ENCODE data around the gene SLC22A17. TPM values are rescaled to one million over a fixed set of nuclear protein-coding genes. Genes with fewer than 3 reads are reported as not detected.

The SLC22A17 gene
- polyA plus RNA-seq, 4 donors: 56.7 to 74.4 (median 61.3) TPM

DNA sequence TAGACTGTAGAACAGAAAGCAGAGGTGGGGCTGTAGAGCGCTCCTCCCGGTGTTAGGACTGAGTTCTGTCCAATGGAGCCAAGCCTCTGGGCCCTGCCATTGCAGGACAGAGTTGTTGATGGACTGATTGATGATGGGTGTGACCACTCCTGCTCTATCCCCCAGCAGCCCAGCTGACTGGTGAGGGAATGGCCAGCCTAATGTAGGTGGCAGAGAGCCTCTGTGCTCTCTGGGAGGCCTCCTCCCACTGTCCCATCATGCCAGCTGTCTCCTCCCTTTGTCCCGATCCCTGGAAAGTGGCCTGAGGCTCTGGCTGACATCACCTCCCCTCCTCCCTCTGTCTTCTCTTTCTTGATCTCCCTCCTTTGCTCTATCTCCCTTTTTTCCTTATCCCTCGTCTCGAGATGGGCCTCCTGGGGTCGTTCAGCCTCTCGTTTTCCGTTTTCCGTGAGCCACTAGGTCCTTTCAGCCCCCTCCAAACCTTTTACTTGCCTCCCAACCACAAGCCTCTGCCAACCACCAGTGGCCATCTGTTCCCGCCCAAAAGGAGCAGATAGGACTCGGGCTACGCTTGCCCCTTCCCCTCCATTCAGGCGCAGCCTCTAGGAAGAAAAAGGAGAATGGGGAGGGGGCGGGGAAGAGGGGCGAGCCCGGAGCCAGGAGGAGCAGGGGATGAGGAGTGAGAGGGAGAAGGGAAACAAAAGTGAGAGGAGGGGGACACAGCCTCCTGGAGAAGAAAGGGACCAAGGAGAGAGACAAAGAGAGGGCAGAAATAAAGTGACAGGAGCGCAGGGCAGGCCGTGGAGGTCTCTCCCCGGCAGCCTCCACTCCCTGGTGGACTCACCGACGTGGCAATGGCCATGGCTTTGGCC is 11.7 kb upstream of the SLC22A17 start:
- peak in 1 of 4 donors; percentile 21 for DNase-seq (ENCODE audit: low read depth in 4 of 4, low spot score in 3 of 4)

DNA sequence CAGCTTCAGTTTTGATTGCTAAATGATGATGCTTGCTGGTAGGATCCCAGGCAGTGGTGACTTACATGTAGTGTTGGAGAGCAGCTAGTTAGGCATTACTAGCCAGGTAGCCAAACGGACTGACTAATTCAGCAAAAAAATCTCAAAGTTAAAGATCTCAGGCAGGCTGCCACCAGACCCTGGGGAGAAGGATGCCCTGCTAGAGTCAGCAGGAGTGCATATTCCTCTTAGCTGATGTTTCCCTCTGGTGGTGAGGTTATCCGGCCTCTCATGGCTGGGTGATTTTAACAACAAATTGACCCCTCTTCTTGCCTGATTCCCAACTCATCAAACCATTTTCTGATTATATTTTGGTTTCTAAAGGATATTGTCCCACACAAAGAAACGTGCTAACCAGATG is 9.5 kb upstream of the SLC22A17 start:
- no peak for DNase-seq (ENCODE audit: low read depth in 4 of 4, low spot score in 3 of 4)

DNA sequence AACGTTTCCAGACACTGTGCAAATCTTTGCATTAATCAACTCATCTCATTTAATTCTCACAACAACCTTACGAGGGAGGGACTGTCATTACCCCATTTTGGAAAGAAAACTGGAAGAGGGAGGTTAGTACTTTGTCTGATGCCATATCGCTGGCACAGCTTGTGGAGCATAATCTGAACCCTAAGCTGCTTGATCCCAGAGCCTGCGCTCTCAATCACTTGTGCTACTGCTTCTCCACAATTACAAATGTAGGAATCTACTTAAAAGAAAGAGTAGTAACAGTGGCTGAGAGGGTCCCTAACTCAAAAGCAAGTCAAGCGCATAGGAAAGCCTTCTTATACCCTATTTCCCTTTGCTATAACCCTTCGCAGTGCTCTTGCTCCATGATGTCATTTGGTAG is 9.1 kb upstream of the SLC22A17 start:
- no peak for DNase-seq (ENCODE audit: low read depth in 4 of 4, low spot score in 3 of 4)

DNA sequence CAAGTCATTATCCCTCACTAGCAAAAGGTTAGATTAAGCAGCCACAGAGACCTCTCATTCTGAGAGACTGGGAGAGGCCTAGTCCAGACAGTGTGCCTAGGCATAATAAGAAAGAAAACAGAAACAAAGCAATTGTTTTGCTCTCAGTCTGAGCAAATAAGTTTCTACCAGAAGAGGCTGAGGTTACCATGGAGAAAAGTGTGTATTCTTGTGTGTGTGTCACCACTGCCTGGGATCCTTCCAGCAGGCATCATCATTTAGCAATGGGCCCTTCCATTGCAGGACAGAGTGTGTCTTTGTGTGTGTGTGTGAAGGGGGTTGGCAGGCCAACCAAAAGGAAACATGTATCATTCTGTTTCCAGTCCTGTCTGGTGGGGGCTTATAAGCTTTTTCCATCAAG is 8.6 kb upstream of the SLC22A17 start:
- no peak for DNase-seq (ENCODE audit: low read depth in 4 of 4, low spot score in 3 of 4)

DNA sequence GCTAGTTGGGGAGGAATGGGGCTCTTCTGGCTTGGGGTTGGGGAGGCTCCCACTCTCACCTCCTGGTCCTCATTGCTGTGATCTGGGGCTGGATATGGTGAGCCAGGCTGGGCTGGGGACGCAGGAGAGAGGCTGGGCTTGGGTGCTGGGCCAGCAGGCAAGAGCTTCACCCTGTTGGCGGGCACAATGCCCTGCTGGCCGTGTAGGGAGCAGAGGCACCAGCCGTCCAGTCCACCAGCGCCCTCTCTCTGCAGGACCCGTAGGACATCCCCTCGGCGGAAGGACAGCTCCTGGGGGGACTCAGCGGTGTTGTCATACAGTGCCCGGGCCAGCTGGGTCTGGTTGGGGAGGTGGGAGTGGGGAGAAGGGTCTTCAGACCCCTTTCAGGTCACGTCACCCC is 7.8 kb upstream of the SLC22A17 start:
- no peak for DNase-seq (ENCODE audit: low read depth in 4 of 4, low spot score in 3 of 4)

DNA sequence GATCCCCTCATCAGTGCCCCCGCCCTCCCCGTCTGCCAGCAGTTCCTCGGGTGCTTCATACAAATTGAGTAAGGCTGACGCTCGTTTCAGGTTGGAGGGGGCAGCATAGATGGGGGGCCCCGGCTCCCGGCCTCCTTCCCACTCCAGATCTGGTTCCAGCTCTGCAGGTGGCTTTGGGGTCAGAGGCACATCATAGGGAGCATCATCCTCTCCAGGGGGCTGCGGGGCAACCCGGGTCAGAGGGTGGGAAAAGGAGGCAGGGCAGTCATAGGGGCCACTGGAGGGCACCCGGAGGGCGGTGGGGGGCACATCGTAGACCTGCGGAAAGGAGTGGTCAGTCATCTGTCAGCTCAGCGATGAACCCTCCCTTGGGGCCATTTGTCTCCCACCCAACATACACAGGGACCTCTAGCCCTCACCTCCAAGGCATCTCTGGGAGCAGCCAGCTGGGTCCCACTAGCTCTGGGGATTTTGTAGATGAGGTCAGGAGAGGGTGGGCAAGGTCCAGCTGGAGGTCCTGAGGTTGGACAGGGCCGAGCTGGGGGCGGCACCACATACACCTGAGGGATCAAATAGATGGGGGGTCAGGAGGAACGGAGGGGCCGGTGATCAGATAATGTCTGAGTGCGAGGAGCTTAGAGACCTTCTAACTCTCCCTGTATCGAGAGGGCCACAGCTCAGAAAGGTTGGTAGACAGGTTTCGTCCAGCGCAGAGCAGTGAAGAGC is 7.2 kb upstream of the SLC22A17 start:
- DNase-seq (ENCODE audit: low read depth in 4 of 4, low spot score in 3 of 4): no peak

DNA sequence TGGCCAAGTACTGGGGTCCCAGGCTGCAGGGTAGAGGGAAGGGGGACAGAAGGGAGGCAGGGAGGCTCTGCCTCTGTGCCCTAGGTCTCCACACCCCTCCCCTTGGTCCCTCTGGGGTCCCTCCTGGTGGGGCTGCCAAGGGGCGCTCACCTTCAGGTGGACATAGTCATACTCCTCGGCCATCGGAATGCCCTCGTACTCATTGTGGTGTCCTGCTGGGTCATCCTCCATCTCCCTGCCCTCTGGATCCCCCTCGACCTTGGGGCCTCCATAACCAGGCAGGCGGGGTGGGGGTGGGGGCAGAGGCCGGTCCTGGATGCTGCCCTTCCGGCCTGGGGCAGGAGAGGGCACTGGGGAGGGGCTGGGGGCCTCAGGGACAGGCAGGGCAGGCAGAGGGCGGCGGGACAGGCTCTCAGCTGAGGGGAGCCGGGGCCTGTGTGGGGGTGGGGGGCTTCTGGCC is 6.5 kb upstream of the SLC22A17 start:
- DNase-seq (ENCODE audit: low read depth in 4 of 4, low spot score in 3 of 4): no peak

DNA sequence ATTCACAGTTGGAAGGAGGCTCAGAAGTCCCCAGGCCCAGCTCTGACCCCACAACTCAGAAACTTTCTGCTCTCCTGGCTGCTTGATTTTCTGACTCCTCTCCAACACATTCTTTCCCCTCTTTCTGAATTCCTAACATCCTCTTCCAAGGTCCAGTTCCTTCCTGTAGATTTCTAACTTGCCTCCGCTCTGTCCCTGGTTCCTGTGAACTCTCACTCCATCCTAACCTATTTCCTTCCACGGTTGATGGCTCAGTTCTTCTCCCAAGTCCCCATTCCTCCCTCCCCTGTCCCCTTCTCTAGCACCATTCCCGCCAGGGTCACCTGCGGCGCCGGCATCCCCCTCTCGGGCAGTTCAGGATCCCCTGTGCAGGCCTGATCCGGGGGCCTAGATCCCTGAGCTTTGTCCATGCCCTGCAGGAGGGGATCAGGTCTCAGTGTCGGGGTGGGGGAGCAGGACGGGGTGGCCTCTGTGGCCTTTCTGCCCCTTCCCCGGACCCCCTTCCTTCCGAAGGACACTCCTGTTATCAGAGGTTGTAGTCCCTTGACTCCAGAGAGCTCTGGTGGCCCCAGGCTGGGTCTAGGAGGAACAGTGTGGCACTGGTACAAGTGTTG is 6.0 kb upstream of the SLC22A17 start:
- DNase-seq (ENCODE audit: low read depth in 4 of 4, low spot score in 3 of 4): no peak

DNA sequence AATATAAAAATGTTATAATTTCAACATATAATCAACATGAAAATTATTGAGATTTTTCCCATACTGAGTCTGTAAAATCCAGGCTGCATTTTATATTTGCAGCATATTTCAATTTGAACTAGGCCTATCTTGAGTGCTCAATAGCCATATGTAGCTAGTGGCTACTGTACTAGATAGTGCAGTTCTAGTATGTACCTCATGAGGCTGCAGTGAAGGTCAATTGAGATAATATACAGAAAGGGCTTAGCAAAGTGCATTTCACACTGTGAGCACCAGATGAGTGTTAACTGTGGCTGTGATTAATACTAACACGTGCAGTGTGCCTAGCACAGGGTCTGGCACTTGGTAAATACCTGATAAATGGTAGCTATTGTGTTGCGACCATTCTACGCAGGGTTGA is 5.4 kb upstream of the SLC22A17 start:
- DNase-seq (ENCODE audit: low read depth in 4 of 4, low spot score in 3 of 4): no peak

DNA sequence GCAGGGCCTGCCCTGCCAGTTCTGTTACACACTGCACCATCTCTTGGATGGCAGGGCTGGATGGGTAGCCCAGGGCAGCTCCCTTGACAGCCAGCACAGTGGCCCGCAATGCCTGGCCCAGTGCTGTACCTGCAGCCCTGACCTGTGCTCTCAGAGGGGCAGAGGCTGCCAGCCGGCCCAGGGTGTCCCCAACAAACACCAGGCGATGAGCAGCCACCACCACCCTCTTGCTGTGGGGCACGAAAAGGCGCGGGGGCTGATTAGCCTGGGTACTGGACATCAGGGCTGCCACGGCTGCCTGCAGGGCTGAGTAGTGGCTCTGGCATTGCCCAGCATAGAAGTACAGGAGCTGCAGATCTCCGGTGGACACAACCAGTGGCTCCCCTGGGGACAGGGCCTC is 4.6 kb upstream of the SLC22A17 start:
- no peak for DNase-seq (ENCODE audit: low read depth in 4 of 4, low spot score in 3 of 4)

DNA sequence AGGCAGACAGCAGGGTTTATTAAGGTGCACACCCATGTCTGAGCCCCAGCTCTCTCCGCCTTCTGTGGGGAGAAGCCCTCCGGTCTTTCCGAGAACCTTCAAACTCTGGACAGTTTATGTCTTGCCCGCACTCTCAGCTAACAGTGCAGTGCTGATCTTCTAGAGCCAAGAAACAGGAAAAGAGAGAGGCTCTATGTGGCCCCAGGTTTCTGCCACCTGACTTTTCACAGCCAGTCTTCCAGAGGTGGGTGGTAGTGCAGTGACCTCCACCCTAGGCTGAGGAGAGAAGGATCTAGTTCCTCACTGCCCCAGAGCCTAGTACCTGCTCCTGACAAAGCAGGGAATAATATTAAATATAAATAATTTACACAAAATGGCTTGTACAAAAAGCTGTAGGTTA is 4.0 kb upstream of the SLC22A17 start:
- DNase-seq (ENCODE audit: low read depth in 4 of 4, low spot score in 3 of 4): no peak

DNA sequence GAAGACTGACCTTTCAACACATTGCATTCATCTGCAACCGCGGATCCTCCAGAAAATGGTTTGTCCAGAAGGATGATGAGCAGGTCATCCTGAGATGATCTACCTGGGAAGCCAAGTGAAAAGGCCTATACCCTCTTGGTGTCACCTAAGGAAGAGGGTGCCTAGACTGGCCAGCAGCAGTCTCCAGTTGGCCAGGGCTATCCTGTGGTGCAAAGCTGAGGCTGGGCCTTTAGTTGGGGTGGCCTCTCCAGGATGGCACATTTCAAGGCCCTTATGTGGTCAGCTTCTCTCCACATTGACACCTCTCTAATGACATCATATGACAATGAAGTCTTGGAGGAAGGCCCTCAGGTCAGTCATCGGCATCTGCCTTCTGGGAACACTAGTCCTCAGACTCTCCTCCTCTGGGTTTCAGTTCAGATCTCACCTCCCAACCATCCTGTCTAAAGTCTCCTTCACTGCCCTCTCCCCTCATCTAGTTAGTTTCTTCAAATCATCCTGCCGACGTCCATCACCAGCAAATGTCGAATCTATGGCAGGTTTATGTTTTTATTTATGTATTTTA is 3.3 kb upstream of the SLC22A17 start:
- no peak for DNase-seq (ENCODE audit: low read depth in 4 of 4, low spot score in 3 of 4)

DNA sequence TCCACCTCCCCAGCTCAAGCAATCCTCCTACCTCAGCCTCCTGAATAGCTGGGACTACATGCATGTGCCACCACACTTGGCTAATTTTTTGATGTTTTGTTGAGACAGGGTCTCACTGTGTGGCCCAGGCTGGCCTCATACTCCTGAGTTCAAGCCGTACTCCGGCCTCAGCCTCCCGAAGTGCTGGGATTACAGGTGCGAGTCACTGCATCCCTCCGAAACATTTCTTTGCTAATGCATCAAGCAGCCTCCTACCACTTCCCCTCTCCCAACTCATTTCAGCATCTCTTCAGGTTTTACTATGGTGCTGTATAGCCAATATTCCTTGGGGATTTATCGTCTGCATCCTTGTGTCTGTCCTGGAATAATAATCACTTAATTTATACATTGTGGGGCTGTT is 2.3 kb upstream of the SLC22A17 start:
- no peak for DNase-seq (ENCODE audit: low read depth in 4 of 4, low spot score in 3 of 4)

DNA sequence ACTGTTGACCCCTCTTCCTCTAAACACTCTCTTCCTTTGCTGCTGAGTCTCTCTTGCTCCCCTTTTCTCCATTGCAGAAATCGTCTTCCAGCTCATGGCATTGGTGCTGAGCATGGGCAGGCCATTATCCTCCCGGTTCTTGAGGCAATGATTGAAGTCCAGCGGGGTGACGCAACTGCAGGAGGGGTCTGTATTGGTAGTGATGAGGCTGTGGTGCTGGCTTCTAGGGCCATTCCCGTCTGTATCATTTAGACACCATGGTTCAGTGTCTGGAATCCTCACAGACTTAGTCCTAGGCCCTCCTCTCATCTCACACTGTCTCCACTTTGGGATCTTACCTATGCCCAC is 720 bp upstream of the SLC22A17 start:
- DNase-seq (ENCODE audit: low read depth in 4 of 4, low spot score in 3 of 4): no peak

DNA sequence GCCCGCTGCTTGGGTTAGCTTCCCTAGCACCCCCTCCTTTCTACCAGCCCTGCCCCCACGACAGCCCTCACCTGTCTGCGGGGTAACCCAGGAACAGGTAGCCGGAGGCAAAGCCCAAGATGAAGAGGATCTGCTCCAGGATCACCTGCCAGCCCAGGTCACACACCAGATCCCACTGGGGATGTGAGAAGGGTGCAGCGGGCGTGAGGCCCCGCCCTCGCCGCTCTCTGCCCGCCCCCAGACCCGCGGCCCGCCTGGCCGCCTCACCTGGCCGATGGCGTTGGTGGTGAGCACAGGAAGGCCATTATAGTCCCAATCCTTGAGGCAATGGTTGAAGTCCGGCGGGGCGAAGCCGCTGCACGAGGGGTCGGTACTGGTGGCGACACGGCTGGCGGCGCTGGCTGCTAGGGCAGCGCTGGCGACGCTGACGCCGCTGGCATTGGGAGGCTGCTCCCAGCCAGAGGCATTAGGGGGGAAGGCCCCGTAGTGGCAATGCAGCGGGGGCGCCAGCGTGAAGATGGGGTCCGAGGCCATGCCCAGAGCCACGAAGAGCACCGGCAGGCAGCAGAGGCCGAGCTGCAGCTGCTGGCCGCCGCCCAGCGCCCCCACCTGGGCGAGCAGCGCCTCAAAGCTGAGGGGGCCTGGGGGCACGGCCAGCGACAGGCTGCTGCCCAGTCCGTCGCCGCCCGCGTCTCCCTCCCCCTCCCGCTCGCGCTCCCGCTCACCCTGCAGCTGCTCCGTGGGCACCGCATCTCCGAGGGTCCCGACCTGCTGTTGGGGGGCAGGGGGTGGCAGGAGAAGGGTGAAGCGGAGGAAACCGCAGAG is 794 bp downstream of the SLC22A17 start:
- no peak for DNase-seq (ENCODE audit: low read depth in 4 of 4, low spot score in 3 of 4)

DNA sequence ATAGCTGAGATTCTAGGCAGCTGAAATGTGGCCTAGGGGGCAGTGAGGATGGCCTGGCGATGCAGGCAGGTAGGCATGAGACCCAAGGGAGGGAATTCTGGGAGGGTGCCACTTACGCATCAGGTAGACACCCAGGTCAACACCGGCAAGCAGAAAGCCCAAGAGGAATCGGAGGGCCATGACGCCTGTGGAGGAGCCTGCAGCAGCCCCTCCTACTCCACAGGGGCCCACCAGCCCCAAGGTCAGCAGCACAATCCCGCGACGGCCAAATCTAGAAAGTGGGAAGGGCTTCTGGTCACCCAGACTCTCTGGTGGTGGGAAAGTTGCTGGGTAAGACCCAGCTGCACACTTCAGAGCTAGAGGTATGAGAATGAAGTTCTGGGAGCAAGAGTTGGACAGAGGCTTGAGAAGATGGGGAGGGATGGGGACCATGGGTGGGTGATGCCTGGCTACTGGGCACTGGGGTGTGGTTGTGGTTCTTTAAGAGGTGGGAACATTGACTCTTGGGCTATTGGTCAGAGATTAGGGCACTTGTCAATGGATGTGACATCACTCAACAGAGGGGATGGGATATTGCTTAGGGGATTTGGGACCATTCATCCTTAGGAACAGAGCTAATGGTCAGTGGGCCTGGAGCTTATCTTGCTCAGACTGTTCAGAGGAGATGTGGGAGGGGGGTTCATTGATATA is 3.4 kb downstream of the SLC22A17 start:
- DNase-seq (ENCODE audit: low read depth in 4 of 4, low spot score in 3 of 4): no peak

DNA sequence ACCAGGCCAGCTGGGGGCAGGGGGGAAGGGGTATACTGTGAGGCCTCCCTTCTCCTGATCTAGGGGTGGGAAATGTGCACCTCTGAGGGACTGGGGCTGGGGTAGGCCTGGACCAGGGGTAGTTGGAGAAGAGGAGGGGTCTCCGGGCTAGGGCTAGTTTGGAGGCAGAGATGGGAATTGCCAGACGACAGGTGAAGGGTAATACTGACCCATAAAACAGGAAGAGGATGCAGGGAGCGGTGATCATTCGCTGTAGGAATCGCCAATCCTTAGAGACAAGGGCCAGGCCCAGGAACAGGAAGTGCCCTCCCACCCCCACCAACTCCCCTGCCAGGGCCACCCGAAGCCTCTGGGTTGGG is 4.4 kb downstream of the SLC22A17 start:
- no peak for DNase-seq (ENCODE audit: low read depth in 4 of 4, low spot score in 3 of 4)

DNA sequence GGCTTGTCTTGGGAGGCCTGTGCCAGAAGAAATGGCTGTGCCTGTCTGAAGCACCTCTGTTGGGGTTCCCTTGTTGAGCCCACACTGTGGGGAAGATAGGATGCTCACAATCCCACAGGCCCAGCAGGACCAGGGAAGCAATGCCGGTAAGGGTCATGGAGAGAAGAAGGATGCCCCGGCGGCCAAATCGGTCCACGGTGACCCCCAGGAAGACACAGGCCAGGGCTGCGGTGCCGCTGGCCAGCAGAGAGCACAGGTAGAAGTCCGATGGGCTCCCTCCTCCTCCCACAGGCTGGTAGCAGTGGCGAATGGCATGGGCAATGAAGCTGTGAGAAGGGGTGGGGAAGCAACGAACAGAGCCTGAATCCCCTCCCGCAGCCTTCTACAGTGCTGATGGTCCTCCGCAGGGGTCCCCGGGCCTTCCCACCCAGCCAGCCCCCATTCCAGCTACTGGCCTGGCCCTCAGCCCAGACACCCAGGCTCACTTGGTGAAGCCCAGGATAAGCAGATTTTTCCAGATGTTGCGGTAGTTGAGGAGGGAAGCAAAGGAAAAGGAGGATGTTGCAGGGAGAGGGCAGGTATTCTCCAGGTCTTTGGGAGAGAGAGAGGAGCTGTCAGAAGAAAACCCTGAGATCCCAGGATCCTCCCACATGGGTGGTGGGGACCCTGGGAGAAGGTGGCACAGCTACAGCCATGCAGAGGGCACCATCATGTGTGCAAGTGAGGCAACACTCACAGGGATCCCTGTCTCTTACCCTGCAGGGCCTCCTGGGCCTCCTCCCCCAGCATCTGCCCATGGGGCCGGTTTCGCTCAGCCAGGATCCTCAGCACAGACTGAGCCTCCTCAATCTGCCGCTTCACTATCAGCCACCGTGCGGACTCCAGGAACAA is 5.0 kb downstream of the SLC22A17 start:
- DNase-seq (ENCODE audit: low read depth in 4 of 4, low spot score in 3 of 4): no peak

Data from right renal pelvis (tissue), 4 donors.